ENCODE measurements around the gene PAQR6.

- no peak for TF ChIP-seq CTCF (IDR thresholded peaks at IDR 0.05)
- TF ChIP-seq POLR2A (IDR thresholded peaks at IDR 0.05) = no peak
These were observed 9.9 kb upstream of the PAQR6 start for GRCh38 chr1:156257711-156258110.

Measured in thyroid gland (tissue), 4 donors.